Ammon's horn (tissue), 1 donor: ENCODE data around the gene SMC1B.
"Not testable (repeated sequence)": the region's sequence is repeated elsewhere in the genome, so short reads cannot be mapped to it uniquely, and the experiment has no call there.

Source experiments
- DNase-seq: peaks from one replicate; pipeline ENCODE4 v3.0.0-alpha.2; 2016; ENCODE audit warnings: low spot score

The SMC1B gene

DNA sequence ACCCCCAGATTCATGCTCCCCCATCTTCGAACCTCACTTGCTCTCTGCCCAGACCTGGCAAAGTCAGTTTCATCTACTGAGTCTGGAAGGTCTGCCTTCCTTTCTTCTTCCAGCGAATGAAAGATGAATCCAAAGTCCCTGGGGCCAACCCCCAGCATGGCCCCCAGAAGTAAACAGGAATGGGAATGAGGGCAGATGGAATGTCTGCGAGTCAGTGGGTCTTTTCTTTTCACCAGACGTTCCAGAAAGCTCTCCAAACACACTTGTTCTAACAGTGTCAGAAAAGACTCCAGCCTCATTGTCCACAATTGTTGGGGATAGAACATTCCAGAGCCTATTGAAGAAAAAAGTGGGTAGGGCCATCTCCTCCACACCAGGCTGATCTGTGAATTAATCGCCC is 28.7 kb upstream of the SMC1B start:
- no peak for DNase-seq

DNA sequence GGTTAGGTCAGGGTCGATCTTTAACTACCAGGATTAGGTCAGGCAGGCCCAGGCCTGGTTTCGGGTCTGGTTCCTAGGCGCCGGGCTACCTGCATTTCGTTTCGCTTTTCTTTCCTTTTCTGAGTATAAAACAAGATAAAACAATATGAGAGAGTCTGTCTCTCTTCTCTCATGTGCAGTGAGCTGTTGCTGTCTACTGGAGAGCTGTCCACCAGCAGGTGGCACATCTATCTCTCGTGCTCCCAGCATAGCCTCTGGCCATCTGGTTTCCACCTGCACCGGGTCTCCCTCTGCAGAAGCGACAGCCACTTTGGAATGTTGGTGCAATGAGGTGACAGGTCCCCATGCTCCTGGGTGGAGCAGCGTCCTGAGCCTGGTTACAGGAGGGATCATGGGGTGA is 27.7 kb upstream of the SMC1B start:
- peak; percentile 65 for DNase-seq

DNA sequence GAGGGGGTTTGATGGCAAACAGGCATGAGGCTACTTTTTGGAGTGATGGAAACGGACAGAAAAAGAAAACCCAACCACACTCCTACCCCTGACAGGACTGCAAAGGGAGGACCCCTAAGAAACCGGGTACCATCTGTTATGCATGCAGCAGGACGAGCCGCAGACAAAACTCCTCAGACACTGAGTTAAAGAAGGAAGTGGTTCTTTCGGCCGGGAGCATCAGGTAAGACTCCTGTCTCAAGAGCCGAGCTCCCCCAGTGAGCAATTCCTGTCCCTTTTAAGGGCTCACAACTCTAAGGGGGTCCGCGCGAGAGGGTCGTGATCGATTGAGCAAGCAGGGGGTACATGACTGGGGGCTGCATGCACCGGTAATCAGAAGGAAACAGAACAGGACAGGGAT is 27.3 kb upstream of the SMC1B start:
- not testable (repeated sequence) for DNase-seq

DNA sequence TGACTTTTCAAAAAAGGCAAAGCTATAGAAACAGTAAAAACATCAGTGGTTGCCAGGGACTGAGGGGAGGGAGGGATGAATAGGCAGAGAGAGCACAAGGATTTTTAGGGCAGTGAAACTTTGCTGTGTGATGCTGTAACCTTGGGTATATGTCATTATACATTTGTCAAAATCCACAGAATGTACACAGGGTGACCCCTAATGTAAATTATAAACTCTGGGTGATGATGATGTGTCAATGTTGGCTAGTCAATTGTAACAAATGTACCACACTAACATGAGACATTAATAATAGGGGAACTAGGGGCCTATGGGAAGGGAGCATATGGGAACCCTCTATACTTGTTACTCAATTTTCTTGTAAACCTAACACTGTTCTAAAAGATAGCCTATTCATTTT is 24.9 kb upstream of the SMC1B start:
- no peak for DNase-seq

DNA sequence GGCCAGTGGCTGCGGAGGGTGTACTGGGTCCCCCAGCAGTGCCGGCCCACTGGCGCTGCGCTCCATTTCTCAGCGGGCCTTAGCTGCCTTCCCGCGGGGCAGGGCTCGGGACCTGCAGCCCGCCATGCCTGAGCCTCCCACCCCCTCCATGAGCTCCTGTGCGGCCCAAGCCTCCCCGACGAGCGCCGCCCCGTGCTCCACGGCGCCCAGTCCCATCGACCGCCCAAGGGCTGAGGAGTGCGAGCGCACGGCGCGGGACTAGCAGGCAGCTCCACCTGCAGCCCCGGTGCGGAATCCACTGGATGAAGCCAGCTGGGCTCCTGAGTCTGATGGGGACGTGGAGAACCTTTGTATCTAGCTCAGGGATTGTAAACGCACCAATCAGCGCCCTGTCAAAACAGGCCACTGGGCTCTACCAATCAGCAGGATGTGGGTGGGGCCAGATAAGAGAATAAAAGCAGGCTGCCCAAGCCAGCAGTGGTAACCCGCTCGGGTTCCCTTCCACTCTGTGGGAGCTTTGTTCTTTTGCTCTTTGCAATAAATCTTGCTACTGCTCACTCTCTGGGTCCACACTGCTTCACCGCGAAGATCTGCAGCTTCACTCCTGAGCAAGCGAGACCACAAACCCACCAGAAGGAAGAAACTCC is 23.6 kb upstream of the SMC1B start:
- DNase-seq: not testable (repeated sequence)

DNA sequence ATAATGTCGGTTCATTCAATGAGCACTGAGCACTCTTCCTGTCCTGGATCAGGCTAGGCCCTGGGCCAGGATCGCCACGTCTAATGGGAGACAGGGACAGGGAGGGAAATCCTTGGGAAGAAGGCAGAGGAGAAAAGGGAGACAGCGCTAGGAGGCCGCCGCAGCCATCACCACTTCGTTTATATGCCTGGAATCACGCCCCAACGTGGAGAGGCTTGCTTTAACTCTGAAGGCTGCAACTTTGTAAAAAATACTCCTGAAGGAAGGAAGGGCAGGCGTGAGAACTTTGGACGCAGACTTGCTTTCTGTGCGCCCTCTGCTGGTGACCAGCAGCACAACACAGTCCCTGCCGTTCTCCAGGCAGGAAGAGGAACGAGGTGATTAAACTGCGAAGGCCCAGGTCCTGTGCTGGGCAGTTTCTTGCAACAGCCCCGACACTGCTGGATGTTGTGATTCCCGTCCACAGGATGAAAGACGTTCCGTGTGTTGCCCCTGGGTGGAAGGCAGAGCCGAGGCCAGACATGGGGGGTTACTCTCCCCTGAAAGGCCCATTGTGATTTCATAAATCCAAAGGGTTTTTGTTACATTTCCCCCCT is 22.2 kb upstream of the SMC1B start:
- DNase-seq: peak; percentile 91

DNA sequence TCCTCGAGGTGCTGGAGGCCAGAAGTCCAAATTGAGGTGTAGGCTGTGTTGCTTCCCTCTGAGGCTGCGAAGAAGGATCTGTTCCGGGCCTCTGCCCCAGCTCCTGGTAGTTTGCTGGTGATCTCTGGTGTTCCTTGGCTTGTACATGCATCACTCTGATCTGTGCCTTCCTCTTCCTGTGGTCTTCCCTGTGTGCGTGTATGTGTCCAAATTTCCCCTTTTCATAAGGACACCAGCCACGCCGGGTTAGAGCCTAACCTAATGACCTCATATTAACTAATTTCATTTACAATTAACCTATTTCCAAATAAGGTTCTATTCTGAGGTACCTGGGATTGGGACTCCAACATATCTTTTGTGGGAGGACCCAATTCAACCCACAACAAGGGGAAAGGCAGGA is 21.6 kb upstream of the SMC1B start:
- DNase-seq: no peak

DNA sequence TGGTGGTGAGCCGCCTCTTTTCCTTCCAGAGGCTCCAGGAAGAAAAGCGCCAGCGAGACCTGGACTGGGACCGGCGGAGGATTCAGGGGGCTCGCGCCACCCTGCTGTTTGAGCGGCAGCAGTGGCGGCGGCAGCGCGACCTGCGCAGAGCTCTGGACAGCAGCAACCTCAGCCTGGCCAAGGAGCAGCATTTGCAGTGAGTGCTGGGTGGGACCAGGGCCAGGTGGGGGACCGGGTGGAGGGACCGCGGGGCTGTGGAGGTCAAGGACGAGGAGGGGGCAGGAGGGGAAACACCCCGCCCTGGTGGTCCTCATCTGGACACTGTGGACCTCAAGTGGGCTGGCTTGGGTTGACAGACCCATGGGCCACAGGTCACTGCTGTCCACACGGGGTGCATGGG is 17.5 kb upstream of the SMC1B start:
- DNase-seq: peak; percentile 0

DNA sequence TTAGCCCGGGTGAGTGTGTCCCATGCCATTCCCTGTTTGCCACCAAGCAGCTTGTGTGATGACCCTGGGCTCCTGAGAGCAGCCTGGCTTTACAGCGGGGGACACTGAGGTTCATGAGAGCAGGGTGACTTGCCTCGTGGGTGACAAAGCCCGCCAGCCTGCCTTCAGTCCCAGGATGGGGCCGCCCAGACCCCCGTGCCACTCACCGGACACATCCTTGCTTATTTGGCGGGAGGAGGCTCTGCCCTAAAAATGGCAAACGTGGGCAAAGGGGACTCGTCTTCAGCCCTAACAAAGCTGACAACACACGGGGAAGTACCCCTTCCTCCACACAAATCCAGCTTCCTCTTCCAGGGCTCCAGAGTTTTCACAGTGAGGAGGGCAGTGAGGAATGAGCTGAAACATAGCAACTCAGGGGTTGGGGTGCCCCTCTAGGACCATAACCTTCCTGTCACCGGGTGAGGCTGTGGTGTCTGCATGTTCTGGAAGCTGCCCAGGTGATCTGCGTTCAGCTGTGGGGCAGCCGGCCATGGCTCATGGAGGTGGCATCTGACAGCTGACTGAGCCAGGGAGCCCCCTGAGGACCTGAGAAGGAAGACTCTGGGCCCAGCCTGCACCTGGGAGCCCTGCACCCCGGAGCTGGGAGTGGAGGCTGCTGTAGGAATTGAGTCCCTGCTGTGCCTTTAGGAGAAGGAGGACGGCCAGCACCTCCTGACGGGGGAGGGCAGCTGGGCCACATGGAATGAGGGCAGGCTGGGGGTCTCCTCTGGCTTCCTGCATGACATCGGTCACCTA is 16.8 kb upstream of the SMC1B start:
- peak; percentile 1 for DNase-seq

DNA sequence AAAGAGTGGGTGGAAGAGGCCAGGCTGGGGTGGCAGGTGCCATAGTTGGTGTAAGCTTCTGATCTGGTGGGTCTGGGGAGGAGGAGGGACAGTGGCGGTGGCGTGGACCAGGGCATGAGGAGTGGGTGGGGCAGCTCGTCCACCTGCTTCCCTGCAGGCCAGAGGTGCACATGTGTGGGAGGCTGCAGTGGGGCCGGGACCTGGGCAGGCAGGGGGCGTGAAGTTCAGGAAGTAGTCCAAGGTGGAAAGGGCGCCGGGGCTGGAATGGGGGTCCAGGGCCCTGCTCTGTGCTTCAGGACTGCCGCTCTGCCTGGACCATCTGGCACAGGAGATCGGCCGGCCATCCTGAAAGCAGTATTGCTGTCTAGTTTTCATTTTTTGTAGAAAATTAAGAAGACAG is 16.0 kb upstream of the SMC1B start:
- DNase-seq: peak; percentile 0

DNA sequence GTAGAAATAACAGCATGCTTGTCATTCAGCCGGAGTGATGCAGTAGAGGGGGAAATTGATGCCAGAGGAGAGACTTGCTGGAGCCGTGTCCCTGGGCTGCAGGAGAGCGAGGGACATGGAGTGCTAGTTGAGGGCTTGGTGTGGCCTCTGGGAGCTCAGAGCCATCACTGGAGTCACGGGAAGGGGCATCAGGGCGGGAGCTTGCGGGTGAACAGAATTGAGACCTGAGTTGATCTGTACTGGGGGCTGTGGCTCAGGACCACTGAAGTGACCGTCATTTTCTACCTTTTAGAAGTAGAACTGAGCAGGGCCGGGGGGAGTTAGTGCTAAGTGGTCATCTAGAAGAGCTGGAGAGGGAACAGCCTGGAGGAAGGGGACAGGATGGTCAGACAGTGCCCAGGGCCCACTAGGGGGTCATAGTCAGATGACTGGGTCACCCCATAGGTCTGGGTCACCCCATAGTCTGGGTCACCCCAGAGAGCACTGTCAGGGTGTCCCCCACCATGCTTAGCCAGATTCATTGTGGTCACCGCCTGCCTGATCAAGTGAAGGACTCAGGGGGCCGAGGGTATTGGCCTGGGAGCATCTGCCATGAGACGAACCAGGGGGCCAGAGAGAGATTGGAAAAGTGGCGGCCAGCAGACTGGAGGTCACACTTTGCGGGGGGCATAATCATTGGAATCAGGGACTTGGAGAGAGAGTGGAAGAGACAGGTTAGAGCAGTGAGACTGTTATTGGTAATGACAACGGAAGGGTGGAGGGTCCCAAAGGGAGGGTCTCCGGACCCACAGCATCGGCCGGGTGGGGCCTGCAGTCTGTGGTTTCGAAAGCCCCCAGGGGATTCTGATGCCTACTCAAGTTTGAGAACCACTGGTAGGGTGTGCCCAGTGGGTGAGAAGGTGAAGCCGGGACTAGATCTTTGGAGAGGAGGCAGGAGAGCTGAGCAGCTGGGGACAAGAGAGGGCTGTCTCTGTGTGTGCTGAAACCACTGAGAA is 15.3 kb upstream of the SMC1B start:
- no peak for DNase-seq

DNA sequence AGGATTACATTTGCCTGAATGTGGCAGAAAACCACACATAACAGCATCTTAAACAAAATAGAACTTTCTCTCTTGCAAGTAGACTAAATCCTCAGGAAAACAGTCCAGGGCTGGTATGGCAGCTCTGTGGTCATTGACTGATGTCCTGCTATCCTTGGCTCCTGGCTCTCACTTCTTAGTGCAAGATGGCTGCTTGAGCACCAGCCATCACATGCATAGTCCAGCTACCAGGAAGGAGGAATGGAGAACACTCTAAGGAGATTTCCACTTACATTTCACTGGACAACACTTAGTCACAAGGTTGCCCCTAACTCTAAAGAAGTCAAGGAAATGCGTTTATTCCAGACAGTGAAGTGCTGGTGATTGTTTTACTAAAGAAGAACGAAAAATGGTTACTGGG is 13.7 kb upstream of the SMC1B start:
- DNase-seq: no peak

DNA sequence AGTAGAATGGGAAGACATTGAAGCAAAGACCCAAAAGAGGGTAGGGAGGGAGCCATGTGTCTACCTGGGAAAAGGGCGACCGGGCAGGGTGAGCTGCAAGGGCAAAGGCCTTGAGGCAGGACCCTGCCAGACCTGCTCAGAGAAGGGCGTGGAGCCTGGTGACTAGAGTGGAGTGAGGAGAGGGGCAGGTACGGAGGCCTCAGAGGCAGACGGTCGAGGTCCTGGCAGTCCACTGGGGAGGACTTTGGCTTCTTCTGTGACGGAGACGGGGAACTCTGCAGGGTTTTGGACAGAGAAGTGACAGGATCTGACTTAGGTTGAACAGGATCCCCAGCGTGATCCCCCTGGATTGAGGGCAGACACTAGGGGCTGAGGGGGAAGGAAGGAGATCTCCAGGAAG is 13.0 kb upstream of the SMC1B start:
- DNase-seq: no peak

DNA sequence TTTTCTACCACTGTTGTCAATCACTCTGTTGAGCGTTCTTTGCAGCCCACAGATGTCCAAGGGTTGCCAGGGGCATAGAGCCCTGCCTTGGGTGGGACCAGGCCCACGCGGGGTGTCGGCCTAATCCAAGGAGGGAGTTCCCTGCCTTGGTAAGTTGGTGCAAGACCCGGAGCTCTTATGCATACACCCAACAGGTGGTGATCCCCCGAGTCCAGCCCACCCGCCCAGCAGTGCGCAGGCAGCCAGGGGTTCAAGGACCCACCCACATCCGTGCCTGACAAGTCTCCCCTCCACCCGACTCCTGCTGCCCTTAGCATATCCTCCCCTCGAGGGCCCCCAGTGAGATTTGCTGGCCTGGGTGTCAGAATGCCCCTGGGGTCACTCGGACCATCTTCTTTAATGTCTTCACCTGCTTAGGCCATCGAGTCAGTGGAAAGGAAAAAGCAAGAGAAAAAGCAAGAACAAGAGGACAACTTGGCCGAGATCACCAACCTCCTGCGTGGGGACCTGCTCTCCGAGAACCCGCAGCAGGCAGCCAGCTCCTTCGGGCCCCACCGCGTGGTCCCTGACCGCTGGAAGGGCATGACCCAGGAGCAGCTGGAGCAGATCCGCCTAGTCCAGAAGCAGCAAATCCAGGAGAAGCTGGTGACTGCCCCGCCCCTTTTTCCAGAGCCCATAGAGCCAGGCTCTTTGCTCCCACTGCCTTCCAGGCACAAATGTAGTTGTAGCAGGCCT is 12.3 kb upstream of the SMC1B start:
- no peak for DNase-seq

DNA sequence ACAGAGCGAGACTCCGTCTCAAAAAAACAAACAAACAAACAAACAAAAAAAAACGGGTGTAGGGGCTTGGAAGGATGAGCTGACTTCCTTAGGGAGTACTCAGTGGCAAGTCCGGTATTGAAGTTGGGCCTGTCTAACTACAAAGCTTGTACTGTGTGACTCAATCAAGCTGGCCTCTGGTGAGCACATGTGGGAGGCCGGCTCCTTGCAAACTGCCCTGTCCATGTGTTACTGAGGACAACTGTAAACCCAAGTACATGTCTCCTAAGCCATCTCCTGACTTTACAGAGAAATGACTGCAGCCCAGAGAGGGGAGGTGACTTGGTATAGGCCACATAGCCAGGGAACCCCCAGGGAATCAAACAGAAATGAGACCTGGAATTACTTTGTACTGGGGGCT is 11.7 kb upstream of the SMC1B start:
- DNase-seq: no peak

DNA sequence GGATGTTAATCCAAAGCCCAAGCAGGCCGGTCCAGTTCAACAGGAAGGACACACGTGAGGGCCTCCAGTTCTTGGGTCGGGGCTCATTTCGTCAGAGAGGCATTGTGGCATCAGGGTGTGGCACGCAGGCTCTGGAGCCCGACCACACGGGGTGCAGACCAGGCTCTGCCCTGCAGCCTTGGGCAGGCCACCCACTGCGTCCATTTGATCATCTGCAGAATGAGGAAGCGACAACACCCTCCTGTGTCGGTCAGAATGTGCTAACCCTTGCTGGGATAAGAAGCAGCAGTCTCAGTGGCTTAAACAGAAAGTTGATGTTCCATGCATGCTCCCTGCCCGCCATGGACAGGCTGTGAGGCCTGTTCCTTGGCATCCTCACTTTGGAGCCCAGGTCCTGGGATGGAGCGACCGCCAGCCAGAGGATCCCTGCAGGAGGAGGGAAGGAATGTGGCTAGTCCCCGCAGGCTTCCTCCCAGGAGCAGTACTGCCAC is 10.9 kb upstream of the SMC1B start:
- no peak for DNase-seq

DNA sequence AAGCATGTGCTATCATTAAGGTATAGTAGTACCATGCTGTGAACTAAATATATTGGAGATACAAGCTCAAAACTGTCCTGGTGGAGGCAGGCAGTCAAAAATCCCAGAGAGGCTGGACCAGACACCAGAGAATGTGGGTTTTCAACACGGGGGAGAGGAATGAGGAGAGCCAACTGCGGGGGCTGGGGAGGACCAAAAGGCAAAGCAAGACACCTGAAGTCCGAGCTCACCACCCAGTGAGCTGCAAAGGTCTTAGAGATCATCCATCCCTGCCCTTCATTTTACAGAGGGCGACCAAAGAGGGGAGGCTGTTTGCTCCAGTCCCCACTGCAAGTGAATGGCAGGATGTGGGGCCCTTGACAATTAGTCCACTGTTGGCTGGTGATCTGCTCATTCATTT is 10.1 kb upstream of the SMC1B start:
- no peak for DNase-seq

DNA sequence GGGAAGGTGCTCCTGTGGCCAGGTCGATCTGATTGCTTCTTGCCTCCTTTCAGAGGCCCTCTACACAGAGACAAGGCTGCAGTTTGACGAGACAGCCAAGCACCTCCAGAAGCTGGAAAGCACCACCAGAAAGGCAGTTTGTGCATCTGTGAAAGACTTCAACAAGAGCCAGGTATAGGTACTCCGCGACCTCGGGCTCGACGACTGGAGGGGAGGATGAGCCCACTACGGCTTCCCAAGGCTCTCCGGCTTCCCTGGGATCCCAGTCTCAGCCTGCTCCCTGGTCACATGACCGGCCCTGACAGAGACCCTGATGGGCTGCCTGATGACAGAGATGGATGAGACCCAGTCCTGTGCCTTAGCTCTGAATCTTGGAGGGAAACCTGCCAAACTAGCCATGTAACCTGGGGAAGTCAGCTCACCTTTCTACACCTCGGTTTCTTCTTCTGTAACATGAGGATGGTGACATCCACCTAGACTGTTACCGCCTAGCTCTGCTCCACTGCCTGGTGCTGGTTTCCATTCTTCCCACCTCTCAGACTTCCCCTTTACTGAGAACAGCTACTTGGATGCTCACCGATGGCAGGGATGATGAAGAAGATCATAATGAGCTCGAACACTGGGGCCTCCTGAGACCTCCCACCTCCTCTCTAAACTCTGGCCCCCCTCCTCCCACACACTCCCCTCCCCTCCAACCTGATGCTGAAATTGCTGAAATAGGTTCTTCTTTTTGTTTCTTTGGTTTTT is 9.0 kb upstream of the SMC1B start:
- no peak for DNase-seq

DNA sequence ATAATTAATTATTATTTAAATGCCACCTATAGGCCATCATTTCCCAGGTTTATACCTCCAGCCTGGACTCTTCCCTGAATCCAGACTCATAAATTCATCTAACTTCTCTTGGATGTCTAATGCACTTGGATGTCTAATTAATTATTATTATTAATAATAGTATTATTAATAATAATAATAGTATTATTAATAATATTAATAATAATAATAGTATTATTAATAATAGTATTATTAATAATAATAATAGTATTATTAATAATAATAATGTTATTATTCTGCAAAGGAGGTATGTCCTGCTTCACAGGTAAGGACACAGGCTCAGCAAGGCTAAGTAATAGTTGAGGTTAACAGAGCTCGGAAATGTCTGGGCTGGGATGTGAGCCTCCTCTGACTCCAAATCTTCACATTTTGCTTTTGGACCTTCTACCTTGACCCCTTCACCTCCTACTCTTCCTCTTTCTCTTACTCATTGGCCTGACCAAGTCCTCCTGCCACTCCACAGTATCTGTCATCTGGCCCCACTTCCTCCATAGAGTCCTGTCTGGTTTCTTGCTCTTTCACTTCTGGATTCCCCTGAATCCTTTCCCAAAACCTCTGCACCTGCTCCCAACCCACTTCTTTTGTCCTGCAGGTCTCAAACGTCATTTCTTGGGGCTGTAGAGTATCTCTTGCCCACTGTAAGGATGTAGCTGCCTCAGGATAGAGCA is 8.1 kb upstream of the SMC1B start:
- no peak for DNase-seq

DNA sequence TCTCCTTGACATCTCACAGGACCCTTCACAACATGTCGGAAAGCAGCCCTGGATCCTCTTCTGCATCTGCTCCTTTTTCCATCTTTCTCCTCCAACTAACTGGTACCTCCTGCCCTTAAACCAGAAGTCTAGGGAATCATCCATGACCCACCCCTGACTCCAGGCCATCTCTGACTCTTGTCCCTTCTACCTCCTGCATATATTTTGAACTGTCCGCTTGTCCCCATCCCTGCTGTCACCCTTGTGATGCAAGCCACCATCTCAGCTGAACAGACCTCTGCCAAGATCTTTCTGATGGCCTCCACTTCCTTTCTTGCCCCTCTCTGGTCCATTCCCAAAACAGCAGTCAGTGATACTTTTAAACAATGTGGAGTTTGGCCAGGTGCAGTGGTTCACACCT is 7.1 kb upstream of the SMC1B start:
- no peak for DNase-seq
